Raji (cell line): ENCODE results near the gene LETM1.

ENCODE experiments used
- POLR2A ChIP-seq: IDR thresholded peaks from 2 replicates; pipeline ENCODE4 v1.6.1; 2011; ENCODE audit warnings: low read depth, low read length, control low read depth; ENCODE audit not compliant: insufficient read depth

Gene LETM1

DNA sequence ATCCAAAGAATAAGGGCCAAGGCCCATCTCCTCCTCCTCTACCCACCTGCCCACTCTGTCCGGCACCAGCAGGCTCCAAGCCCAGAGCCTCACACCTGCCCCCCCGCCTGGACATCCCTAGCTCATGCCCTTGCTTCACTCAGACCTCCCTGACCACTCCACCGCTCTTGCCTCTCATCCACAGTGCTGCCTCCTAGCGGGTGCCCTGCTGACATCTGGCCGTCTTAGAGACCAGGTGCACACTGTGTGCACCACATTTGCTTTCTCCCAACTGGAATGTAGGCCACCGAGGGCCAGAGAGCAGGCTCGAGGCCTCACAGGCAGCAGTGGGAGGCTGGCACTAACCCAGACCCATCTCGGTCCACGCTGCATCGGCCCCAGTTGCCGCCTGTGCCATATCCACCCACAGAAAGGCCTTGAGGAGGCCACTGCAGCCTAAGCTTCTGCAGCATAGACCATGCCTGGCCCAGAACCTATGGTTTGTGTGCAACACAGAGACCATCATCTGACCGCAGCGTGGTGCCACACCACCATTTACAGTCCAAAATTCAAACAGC is 13.5 kb downstream of the LETM1 start:
- TF ChIP-seq POLR2A = no peak

DNA sequence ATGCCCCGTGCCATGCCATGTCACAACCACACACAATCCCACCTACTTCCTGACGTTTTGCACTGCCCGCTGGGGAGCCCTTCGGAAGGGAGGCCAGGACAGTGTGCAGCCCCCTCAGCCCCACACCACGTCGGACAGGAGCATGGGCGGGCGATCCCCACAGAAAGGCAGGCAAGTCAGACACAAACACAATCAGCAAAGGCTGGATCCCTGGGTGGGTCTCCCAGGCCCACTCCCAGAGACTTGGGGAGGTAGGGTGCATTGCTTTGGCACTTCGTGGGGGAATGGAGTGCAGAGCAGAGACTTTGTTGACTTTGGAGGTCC is 14.1 kb downstream of the LETM1 start:
- no peak for TF ChIP-seq POLR2A

- no peak for TF ChIP-seq POLR2A
These were observed 14.6 kb downstream of the LETM1 start for GRCh38 chr4:1841201-1841886.

DNA sequence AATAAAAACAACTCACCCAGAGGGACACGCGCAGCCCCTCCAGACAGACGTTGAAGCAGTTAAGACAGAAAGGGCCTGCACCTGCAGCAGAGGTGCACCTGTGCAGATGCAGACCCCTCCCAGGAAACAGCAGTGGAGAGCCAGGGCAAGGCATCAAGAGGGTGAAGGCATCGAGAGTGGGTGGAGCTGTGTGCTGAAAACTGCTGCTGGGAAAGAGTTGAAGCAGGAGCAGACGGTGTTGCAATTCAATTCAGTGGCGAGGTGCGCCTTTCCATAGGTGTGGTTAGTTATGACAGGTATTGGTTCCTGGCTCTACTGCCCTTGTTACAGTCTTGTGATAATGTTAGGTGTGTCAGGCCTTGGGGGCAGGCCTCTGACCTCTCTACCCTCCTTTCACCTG is 16.7 kb downstream of the LETM1 start:
- TF ChIP-seq POLR2A = no peak

DNA sequence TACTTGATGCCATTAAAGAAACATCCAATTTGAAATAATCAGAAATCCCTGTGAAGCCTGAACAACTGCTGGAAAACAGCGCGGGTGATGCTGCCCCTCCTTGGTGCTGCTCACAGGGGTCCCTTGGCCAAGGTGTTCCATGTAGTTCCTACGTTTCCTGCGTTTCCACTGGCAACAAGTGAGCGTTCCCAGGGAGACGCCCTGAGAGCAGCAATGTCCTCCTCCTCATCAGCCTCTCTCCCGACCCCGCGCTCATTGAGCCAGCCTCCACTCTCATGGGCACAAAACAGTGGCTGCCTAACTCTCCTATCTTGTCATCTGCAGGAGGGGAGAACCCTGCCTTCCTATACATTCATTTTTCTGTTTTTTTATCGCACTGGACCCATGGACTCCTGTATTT is 18.9 kb downstream of the LETM1 start:
- no peak for TF ChIP-seq POLR2A

DNA sequence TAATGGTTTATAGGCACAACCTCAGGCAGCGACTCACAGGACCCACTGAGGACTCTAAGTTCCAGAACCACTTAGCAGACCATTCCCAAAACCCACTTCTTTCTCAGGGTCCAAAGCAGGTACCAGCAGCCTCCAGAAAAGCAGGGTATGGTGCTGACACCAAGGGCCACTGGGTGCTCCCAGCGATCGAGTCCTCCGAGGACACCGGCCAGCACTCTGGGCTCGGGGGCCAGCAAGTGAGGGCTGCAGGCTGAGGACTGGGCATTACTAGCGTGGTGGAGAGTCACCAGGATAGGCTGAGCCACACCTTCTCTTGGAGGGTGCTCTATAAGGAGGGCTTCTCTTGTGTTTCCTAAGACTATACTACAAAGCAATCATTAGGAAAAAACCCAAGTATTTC is 19.3 kb downstream of the LETM1 start:
- TF ChIP-seq POLR2A = no peak

DNA sequence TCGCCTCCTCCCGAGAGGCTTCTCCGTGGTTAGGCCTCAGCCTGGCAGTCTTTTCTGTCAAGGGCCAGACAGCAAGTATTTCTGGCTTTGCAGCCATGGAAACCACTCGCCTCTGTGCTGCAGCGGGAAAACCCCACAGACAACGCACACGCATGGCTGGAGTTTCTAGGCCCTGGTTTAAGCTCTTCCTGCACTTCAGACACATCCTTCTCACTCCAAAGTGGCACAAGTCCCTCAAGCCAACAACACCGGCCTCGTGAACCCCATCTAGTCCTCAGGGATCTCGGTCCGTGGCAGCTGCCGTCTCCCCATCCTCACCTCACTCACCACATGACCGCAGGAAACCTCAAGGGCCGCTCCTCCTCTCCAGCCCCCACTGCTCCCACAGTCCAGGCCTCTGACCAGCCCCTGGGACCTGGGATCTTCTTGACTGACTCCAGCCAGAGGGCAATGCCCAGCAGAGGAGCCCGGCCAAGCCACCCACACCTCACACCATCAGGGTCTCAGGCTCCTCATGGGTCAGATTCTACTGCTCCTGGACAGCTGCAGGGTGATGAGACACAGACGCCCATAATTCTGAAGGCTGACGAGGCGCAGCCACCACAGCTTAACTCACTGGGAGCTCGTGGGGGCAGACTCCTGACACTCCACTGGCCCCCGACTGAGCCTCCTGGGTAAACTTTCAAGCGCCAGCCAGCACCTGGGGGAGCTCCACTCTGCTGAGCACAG is 21.7 kb downstream of the LETM1 start:
- no peak for TF ChIP-seq POLR2A

GRCh38 chr4:1833307-1834046 is 22.5 kb downstream of the LETM1 start:
- no peak for TF ChIP-seq POLR2A

DNA sequence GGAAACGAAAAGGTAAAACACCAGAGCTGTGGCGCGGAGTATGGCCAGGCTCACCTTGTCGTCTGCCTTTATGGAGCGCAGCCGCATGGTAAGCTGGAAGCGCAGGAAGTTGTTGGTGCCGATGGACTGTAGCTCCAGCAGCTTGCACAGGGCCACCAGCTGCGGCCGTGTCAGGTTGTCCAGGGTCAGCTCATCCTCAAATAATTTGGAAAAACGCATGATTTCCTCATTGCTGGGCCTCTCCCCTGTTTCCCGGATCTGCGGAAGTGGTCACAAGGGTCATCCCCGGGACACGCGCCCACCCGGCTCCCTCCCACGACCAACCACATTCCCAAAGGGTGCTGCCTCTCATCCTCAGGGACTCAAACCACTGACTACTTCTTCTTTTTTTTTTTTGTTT is 23.3 kb downstream of the LETM1 start:
- no peak for TF ChIP-seq POLR2A

DNA sequence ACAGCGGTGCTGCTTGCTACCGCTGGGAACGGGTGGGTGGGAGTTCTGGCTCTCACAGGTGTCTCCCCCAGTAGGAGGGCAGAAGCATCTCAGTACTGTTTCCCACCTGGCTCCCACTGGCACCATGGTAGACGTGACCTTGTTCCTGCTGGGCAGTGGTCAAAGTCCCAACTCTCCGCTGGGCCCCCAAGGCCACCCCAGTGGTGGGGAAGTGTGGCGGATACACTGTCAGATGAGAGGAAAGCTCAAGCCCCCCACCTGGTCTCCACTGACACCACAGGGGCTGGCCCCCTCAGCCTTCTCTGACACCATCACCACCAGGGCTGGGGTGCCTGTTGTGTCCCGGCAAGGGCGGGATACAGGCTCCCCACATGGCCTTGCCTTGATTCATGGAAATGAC is 24.6 kb downstream of the LETM1 start:
- no peak for TF ChIP-seq POLR2A

GRCh38 chr4:1830642-1831228 is 25.2 kb downstream of the LETM1 start:
- no peak for TF ChIP-seq POLR2A

- no peak for TF ChIP-seq POLR2A
These were observed 25.7 kb downstream of the LETM1 start for GRCh38 chr4:1830234-1830633.

DNA sequence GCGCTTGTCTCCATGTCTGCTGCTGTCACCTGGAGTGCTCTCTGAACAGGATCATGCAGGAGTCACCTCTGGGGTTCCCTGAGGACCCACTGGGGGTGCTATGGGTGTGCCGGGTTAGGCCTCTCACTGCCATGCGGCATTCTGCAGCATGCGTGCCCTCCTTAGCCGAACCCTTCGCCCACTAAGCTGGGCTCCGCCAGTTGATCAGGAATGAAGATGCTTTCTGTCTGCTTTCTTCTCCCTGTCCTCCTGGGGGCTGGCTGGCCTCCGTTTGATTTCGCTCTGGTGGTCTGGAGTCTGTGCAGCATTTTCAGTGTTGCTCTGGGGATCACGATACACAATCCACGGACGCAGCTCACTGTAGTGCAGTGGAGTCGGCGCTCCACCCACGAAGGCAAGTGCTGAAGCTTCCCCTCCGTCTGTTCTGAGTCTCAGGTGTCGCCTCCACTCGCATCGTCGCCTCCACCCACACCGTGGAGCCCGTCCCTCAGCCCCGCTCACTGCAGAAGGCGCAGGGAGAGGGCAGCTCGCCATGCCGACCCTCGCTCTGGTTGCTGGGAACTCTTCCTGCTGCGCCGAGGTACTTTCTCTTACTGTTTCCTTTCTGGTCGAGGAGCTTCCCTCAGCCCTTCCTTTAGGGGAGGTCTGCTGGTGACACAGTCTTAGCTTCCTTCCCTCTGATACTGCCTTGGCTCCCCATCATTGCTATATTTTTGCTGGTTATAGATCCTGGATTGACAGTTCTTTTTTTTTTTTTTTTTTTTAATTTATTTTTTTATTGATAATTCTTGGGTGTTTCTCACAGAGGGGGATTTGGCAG is 29.2 kb downstream of the LETM1 start:
- TF ChIP-seq POLR2A = no peak

DNA sequence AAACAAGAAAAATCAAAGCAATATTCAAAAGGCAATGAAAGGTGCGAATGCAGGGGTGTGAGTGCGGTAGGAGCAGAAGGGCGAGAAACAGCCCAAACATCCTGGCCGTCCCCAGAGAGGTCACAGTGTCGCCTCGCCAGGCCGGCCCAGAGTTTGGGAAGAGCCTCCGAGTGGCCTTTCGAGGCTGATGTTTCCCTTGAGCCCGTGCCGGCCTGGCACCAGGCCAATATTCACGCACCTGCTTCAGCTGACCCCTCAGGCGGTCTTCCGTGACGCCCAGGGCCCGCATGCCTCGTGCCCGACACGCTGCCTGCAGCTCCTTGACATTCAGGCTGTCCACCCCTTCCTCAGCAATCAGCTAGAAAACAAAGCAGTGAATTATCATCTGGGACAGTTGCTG is 30.6 kb downstream of the LETM1 start:
- no peak for TF ChIP-seq POLR2A

DNA sequence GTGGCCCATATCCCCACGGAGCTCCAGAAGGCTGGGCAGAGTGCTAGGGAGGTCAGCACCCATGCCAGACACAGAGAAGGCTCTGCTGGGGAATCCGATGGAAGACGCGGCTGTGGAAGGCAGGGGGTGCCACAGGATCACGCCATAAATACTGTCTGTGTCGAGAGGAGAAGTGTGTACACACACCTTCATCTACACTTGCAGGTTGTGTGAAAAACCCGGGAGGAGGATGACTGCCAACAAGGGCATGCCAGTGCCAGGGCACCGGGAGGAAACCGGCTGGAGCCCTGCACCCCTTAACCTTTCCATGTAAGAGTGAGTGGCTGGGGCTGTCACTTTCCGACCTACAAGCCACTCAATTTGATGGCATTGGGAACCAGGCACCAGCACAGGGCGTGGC is 31.2 kb downstream of the LETM1 start:
- no peak for TF ChIP-seq POLR2A

DNA sequence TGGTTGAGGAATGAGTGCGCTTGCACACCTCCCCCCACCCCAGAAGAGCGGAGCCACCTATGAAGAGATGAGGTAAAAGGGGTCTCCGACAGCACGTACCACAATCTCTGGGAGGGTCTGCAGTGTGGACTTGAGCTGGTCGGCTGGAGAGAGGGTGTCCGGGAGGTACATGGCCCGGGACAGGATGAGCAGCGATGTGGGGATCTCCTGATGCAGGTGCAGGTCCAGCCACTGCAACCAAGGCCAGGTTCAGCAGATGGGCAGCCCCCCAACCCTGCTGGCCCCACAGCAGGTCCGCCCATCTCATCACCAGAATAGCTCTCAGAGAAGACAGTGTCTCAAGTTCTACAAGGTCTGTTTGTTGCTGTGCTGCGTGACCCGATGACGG is 32.4 kb downstream of the LETM1 start:
- no peak for TF ChIP-seq POLR2A
